AG04450 (cell line): Measurements from ENCODE around the gene UGT2A3. TPM values are rescaled to one million over a fixed set of nuclear protein-coding genes. Genes with fewer than 3 reads are reported as not detected.

Experiments used
- CTCF ChIA-PET: fragments of 300-600, 350-600 bp; formaldehyde crosslinking; extraction: SDS; loops from one replicate; lab custom pipeline; 2022; ENCODE audit warnings: antibody characterized with exemption, inconsistent platforms; lab: Charles Lee
- POLR2A ChIA-PET: fragments of 350-600 bp; formaldehyde crosslinking; extraction: SDS; loops from one replicate; lab custom pipeline; 2021; ENCODE audit warnings: antibody characterized with exemption, inconsistent platforms; lab: Yijun Ruan, JAX
- DNase-seq: peaks from one replicate; pipeline ENCODE4 v3.0.0-alpha.2; 2011; ENCODE audit warnings: low read depth, low spot score
- H3K27ac ChIP-seq: one replicate; pipeline ENCODE4 v1.5.1; 2012; ENCODE audit warnings: low read depth, low read length, control low read depth
- H3K27me3 ChIP-seq: one replicate; pipeline ENCODE4 v1.6.0; 2012; ENCODE audit warnings: low read length; ENCODE audit not compliant: control insufficient read depth, insufficient read depth
- H3K4me3 ChIP-seq: 2 replicates; pipeline ENCODE4 v1.5.1; 2011; ENCODE audit warnings: mild to moderate bottlenecking, low read depth, low read length, control low read depth
- H3K9me3 ChIP-seq: 2 replicates; pipeline ENCODE4 v1.5.1; 2012; ENCODE audit warnings: low read length; ENCODE audit not compliant: control insufficient read depth, insufficient read depth
- CTCF ChIP-seq: IDR thresholded peaks from 2 replicates; pipeline ENCODE4 v1.5.1; 2011; ENCODE audit warnings: low read depth, low read length, control low read depth, inconsistent platforms
- polyA plus RNA-seq: library from polyadenylated mRNA; depleted of rRNA; stranded (reverse); fragments of >200 nt; gene quantifications from 2 replicates; pipeline ENCODE4 v1.2.3, GENCODE V29; 2011; rRNA removed
- small RNA-seq: library from RNA; depleted of rRNA; stranded (forward); fragments of <200 nt; gene quantifications from one replicate; pipeline ENCODE3, GENCODE V24; 2012; ENCODE audit warnings: low read depth; ENCODE audit not compliant: insufficient read length

UGT2A3 gene
- polyA plus RNA-seq, 1 experiment, result not detected

GRCh38 chr4:68883870-68884269, 67.7 kb downstream of the UGT2A3 start:
- POLR2A ChIA-PET, result no interaction called here
- no peak for DNase-seq
- no peak overlapping the region for H3K4me3 ChIP-seq
- no peak for TF ChIP-seq CTCF
- no peaks in the 10 kb centered on the region for H3K9me3 ChIP-seq
- CTCF ChIA-PET, result no interaction called here
- no peak overlapping the region for H3K27ac ChIP-seq
- H3K27me3 ChIP-seq, result no peaks in the 10 kb centered on the region

Small RNA genes lying within 50 kb of the gene (small RNA-seq; reads per million reads assigned to genes)
- gene AC021146.3 (not detected), gene AC021146.6 (not detected)

Other genes starting within 250 kb of the UGT2A3 start
- not detected in 2 replicates for gene UGT2B10, start 135.8 kb downstream of the UGT2A3 start, polyA plus RNA-seq
- 0.04 TPM in 1 of 2 replicates, not detected in the other for gene UGT2B7, start 144.7 kb upstream of the UGT2A3 start, polyA plus RNA-seq